ENCODE results near the gene TAF6. TPM values are rescaled to one million over a fixed set of nuclear protein-coding genes. Genes with fewer than 3 reads are reported as not detected.

TAF6 gene
- total and polyA plus RNA-seq, 9 of the 15 experiments (the other 6 are each of a cell fraction or from before 2014, with no cell fraction given): 0.78 to 78.7 (median 21.3) TPM

GRCh38 chr7:100152404-100152803, 33.2 kb upstream of the TAF6 start:
- Histone ChIP-seq H2AFZ (ENCODE audit: low read depth, low read length) (no peak overlapping the region), H3K4me1 (replicated peaks in 1 of 2; ENCODE audit: control insufficient read depth in 2 of 2, insufficient read depth in 2 of 2, low read length in 2 of 2) (peaks cover 29 to 73% of the 10 kb centered on the region in 2 experiments), H3K27me3 (ENCODE audit: control insufficient read depth in 2 of 2, insufficient read depth in 2 of 2, low read length in 2 of 2) (no peaks in the 10 kb centered on the region), H3K36me3 (ENCODE audit: control insufficient read depth, insufficient read depth, low read length) (peaks cover 64% of the 10 kb centered on the region), H3K4me2 (ENCODE audit: insufficient read depth, low read length) (no peak overlapping the region), H3K4me3 (no peak overlapping the region), H4K20me1 (replicated peaks; ENCODE audit: control insufficient read depth, insufficient read depth, low read length) (peaks cover 7% of the 10 kb centered on the region), H3K27ac (ENCODE audit: extremely low read depth, low read depth, low read length) (no peak overlapping the region), H3K9me3 (replicated peaks; ENCODE audit: control insufficient read depth, insufficient read depth, low read depth, low read length) (no peaks in the 10 kb centered on the region), H3K79me2 (ENCODE audit: control insufficient read depth, insufficient read depth, low read length) (peaks cover 36% of the 10 kb centered on the region), H3K9me1 (ENCODE audit: control insufficient read depth, insufficient read depth, low read length) (no peaks in the 10 kb centered on the region), H3K9ac (ENCODE audit: insufficient read depth in 1 of 2, low read depth in 2 of 2, low read length in 2 of 2) (no peak overlapping the region)
- ChIA-PET POLR2A (interaction anchor here (0.8 kb wide), 1 partner anchor 25 kb away, joined by 6 read pairs; the partner anchor contains the start of gene GPC2), CTCF (ENCODE audit: low intra/inter-chr PET ratio) (no interaction called here)
- peak; percentile 15 for FAIRE-seq
- intact Hi-C loops (cut with micrococcal nuclease): no loop called here
- TSS peak; percentile 15 for BruUV-seq (replicated peaks)
- in situ Hi-C loops (cut with MboI): no loop called here
- ATAC-seq: no peak
- DNase-seq (ENCODE audit: extremely low read depth in 1 of 4, low spot score in 3 of 4): peak in 1 of 4 experiments; percentile 51
- TF ChIP-seq, protein P1, sequence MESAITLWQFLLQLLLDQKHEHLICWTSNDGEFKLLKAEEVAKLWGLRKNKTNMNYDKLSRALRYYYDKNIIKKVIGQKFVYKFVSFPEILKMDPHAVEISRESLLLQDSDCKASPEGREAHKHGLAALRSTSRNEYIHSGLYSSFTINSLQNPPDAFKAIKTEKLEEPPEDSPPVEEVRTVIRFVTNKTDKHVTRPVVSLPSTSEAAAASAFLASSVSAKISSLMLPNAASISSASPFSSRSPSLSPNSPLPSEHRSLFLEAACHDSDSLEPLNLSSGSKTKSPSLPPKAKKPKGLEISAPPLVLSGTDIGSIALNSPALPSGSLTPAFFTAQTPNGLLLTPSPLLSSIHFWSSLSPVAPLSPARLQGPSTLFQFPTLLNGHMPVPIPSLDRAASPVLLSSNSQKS (CRISPR knock-in tag; IDR thresholded peaks at IDR 0.05): no peak
- no peak for TF ChIP-seq SIN3A (IDR thresholded peaks at IDR 0.05; ENCODE audit: borderline replicate concordance in 2 of 2, control insufficient read depth in 1 of 2, low read depth in 2 of 2, low read length in 2 of 2)
- TF ChIP-seq TAF15 (IDR thresholded peaks at IDR 0.05; ENCODE audit: low read depth, low read length): no peak
- TF ChIP-seq NFIX (CRISPR knock-in tag; IDR thresholded peaks at IDR 0.05; ENCODE audit: low read depth): no peak
- peak; percentile 17; the same call in 1 of the 2 replicates for TF ChIP-seq SUPT5H (IDR thresholded peaks at IDR 0.05)
- TF ChIP-seq SPI1 (IDR thresholded peaks at IDR 0.05; ENCODE audit: borderline replicate concordance, low read depth, low read length): peak; percentile 100
- TF ChIP-seq TSHZ1 (CRISPR knock-in tag; IDR thresholded peaks at IDR 0.05): no peak
- 0 out of 4 replicates have a peak, but pooled peaks of 1 of the 2 experiments have one; percentile 18 for TF ChIP-seq HDAC1 (IDR thresholded peaks at IDR 0.05)
- TF ChIP-seq STAT5B (CRISPR knock-in tag; IDR thresholded peaks at IDR 0.05): no peak
- TF ChIP-seq TGIF2 (CRISPR knock-in tag; IDR thresholded peaks at IDR 0.05): no peak
- TF ChIP-seq HOXB6 (CRISPR knock-in tag; IDR thresholded peaks at IDR 0.05; ENCODE audit: borderline replicate concordance): no peak
- peak; percentile 48; the same call in 1 of the 2 replicates for TF ChIP-seq PKNOX1 (IDR thresholded peaks at IDR 0.05)
- TF ChIP-seq MAFK (IDR thresholded peaks at IDR 0.05; ENCODE audit: low read length): peak; percentile 76
- TF ChIP-seq ILF3 (IDR thresholded peaks at IDR 0.05; ENCODE audit: borderline replicate concordance): no peak
- peak in 1 of 2 experiments; percentile 70; a peak in 2 of 4 replicates for TF ChIP-seq RCOR1 (IDR thresholded peaks at IDR 0.05; ENCODE audit: borderline replicate concordance in 1 of 2, low read depth in 2 of 2, low read length in 2 of 2)
- TF ChIP-seq BCL6 (CRISPR knock-in tag; IDR thresholded peaks at IDR 0.05): no peak
- TF ChIP-seq CTBP1 (IDR thresholded peaks at IDR 0.05; ENCODE audit: borderline replicate concordance): peak; percentile 88

All from K562 (cell line).